ENCODE measurements around the gene MMADHC.

GRCh38 chr2:149606251-149606811 lies 18.8 kb upstream of the MMADHC start:
- no peak for TF ChIP-seq GATA3 (IDR thresholded peaks at IDR 0.05; ENCODE audit: low read depth, low read length)
- no peak for TF ChIP-seq GATA2 (IDR thresholded peaks at IDR 0.05; ENCODE audit: low read depth, low read length)
